RPMI8226 (cell line): ENCODE results near the gene TADA2A.
"Not testable (repeated sequence)": the region's sequence is repeated elsewhere in the genome, so short reads cannot be mapped to it uniquely, and the experiment has no call there.

Experiments used
- DNase-seq: peaks from one replicate; pipeline ENCODE4 v3.0.0-alpha.2; 2015

Gene TADA2A

GRCh38 chr17:37405522-37405921, 1.2 kb upstream of the TADA2A start:
- not testable (repeated sequence) for DNase-seq

GRCh38 chr17:37405955-37406634, 591 bp upstream of the TADA2A start:
- no peak for DNase-seq

- not testable (repeated sequence) for DNase-seq
These were observed 1.4 kb downstream of the TADA2A start for GRCh38 chr17:37408145-37408479.

- DNase-seq = no peak
These were observed 3.7 kb downstream of the TADA2A start for GRCh38 chr17:37410357-37410756.

GRCh38 chr17:37413875-37414519, 7.3 kb downstream of the TADA2A start:
- no peak for DNase-seq

- DNase-seq = no peak
These were observed 11.2 kb downstream of the TADA2A start for GRCh38 chr17:37417852-37418251.

GRCh38 chr17:37422971-37423625, 16.4 kb downstream of the TADA2A start:
- DNase-seq = no peak

GRCh38 chr17:37425268-37425667, 18.6 kb downstream of the TADA2A start:
- DNase-seq = no peak

GRCh38 chr17:37429039-37429438, 22.4 kb downstream of the TADA2A start:
- no peak for DNase-seq

GRCh38 chr17:37429453-37429852, 22.8 kb downstream of the TADA2A start:
- DNase-seq = no peak

GRCh38 chr17:37430051-37430627, 23.5 kb downstream of the TADA2A start:
- DNase-seq = no peak

- no peak for DNase-seq
These were observed 26.0 kb downstream of the TADA2A start for GRCh38 chr17:37432671-37433070.

- DNase-seq = no peak
These were observed 31.5 kb downstream of the TADA2A start for GRCh38 chr17:37438141-37438540.

- DNase-seq = peak; percentile 65
These were observed 33.7 kb downstream of the TADA2A start for GRCh38 chr17:37440424-37440823.

GRCh38 chr17:37441369-37442014, 34.8 kb downstream of the TADA2A start:
- DNase-seq = not testable (repeated sequence)

- DNase-seq = no peak
These were observed 39.3 kb downstream of the TADA2A start for GRCh38 chr17:37446027-37446426.

- DNase-seq = no peak
These were observed 41.0 kb downstream of the TADA2A start for GRCh38 chr17:37447641-37448040.

- DNase-seq = no peak
These were observed 43.4 kb downstream of the TADA2A start for GRCh38 chr17:37450112-37450511.

- not testable (repeated sequence) for DNase-seq
These were observed 51.1 kb downstream of the TADA2A start for GRCh38 chr17:37457801-37458200.

GRCh38 chr17:37458805-37459204, 52.1 kb downstream of the TADA2A start:
- no peak for DNase-seq

GRCh38 chr17:37461668-37462067, 55.0 kb downstream of the TADA2A start:
- DNase-seq = no peak

- no peak for DNase-seq
These were observed 55.8 kb downstream of the TADA2A start for GRCh38 chr17:37462492-37462891.

GRCh38 chr17:37463039-37463438, 56.4 kb downstream of the TADA2A start:
- no peak for DNase-seq
